Neural progenitor cell (in vitro differentiated cells): ENCODE data around the gene CCNY. TPM values are rescaled to one million over a fixed set of nuclear protein-coding genes. Genes with fewer than 3 reads are reported as not detected.
"Not testable (repeated sequence)": the region's sequence is repeated elsewhere in the genome, so short reads cannot be mapped to it uniquely, and the experiment has no call there.

Experiments
- DNase-seq: peaks from one replicate; pipeline ENCODE4 v3.0.0-alpha.2; 2016; ENCODE audit warnings: low spot score
- H2AFZ ChIP-seq: fragments of 200-600 bp; sonication (generic); replicated peaks from 2 replicates; pipeline ENCODE4 v1.6.1; 2016; ENCODE audit warnings: antibody characterized with exemption
- H3F3A ChIP-seq: fragments of 200-600 bp; sonication (generic); 2 replicates; pipeline ENCODE4 v1.6.1; 2016; ENCODE audit warnings: antibody characterized with exemption, low read depth
- H3K27ac ChIP-seq: fragments of 200-600 bp; sonication (generic); 2 replicates; pipeline ENCODE4 v1.5.1; 2016; ENCODE audit warnings: mild to moderate bottlenecking
- H3K27me3 ChIP-seq: fragments of 200-600 bp; sonication (generic); 2 replicates; pipeline ENCODE4 v1.6.1; 2016; ENCODE audit warnings: mild to moderate bottlenecking, moderate library complexity
- H3K36me3 ChIP-seq: fragments of 200-600 bp; sonication (generic); 2 replicates; pipeline ENCODE4 v1.5.1; 2016
- H3K4me1 ChIP-seq: fragments of 200-600 bp; sonication (generic); 2 replicates; pipeline ENCODE4 v1.6.1; 2016; ENCODE audit warnings: mixed run types
- H3K4me2 ChIP-seq: fragments of 200-600 bp; sonication (generic); 2 replicates; pipeline ENCODE4 v1.6.1; 2016
- H3K4me3 ChIP-seq: fragments of 200-600 bp; sonication (generic); 2 replicates; pipeline ENCODE4 v1.5.1; 2016
- H3K79me2 ChIP-seq: fragments of 200-600 bp; sonication (generic); 2 replicates; pipeline ENCODE4 v1.6.1; 2016; ENCODE audit warnings: low read depth
- H3K9ac ChIP-seq: fragments of 200-600 bp; sonication (generic); 2 replicates; pipeline ENCODE4 v1.6.1; 2016
- H3K9me3 ChIP-seq: fragments of 200-600 bp; sonication (generic); 2 replicates; pipeline ENCODE4 v1.5.1; 2016; ENCODE audit warnings: low read depth
- H4K20me1 ChIP-seq: fragments of 200-600 bp; sonication (generic); 2 replicates; pipeline ENCODE4 v1.6.1; 2016; ENCODE audit warnings: low read depth
- H3K27ac Mint-ChIP-seq: 3 replicates; pipeline ENCODE4 v1.8.0; 2021; ENCODE audit warnings: mixed read lengths
- H3K27me3 Mint-ChIP-seq: 2 replicates; pipeline ENCODE4 v1.8.0; 2022; ENCODE audit warnings: low read depth, mild to moderate bottlenecking, inconsistent platforms, moderate library complexity, mixed read lengths; ENCODE audit not compliant: insufficient read depth
- H3K36me3 Mint-ChIP-seq: 3 replicates; pipeline ENCODE4 v1.8.0; 2021; ENCODE audit warnings: mixed read lengths
- H3K4me1 Mint-ChIP-seq: 3 replicates; pipeline ENCODE4 v1.8.0; 2021; ENCODE audit warnings: mixed read lengths
- H3K4me3 Mint-ChIP-seq: 3 replicates; pipeline ENCODE4 v1.8.0; 2021; ENCODE audit warnings: mild to moderate bottlenecking, moderate library complexity, mixed read lengths
- H3K9me3 Mint-ChIP-seq: 3 replicates; pipeline ENCODE4 v1.8.0; 2020; ENCODE audit warnings: mixed read lengths
- EZH2 ChIP-seq: fragments of 200-600 bp; sonication (generic); IDR thresholded peaks from 2 replicates; pipeline ENCODE4 v1.6.1; 2017; ENCODE audit warnings: antibody characterized with exemption, mild to moderate bottlenecking, moderate library complexity
- EZH2phosphoT487 ChIP-seq: fragments of 200-600 bp; sonication (generic); IDR thresholded peaks from 2 replicates; pipeline ENCODE4 v1.6.1; 2017; ENCODE audit warnings: antibody characterized with exemption
- total RNA-seq: library from RNA; depleted of rRNA; stranded (reverse); fragments of >200 nt; gene quantifications from 2 replicates; pipeline ENCODE4 v1.2.3, GENCODE V29; 2015; ENCODE audit warnings: low replicate concordance
- TF ChIP-seq, protein P1 (sequence below): fragments of 200-600 bp; sonication (generic); IDR thresholded peaks from 2 replicates; pipeline ENCODE4 v1.5.1; 2017; ENCODE audit warnings: antibody characterized with exemption, mild to moderate bottlenecking

CCNY gene
- total RNA-seq, 1 donor from 2014 or later = 46.7 TPM

DNA sequence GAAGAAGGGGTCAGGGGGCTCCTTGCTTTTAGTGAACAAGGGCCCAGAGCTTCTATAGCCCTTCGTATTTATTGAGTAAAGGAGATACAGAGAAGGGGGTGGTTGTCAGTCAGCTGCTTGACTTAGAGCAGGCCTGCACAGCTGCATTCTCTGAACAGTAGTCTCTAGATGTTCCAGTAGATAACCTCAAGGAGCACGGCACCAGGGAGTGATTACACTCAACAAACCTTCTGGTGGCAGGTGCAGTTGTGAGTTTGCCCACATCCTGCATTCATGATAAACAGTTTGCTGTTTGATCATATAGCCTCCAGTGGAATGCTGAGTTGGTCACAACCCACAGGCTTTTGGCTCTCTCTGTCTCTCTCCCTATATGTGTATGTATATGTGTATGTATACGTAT, 198.8 kb downstream of the CCNY start:
- Mint-ChIP-seq H3K36me3 (peaks cover 79% of the 10 kb centered on the region), H3K27me3 (no peaks in the 10 kb centered on the region), H3K27ac (no peak overlapping the region), H3K9me3 (peaks cover 33% of the 10 kb centered on the region), H3K4me1 (peaks cover 4% of the 10 kb centered on the region), H3K4me3 (no peak overlapping the region)
- no peak for DNase-seq
- Histone ChIP-seq H2AFZ (no peak overlapping the region), H3K9ac (no peak overlapping the region), H4K20me1 (no peaks in the 10 kb centered on the region), H3F3A (no peaks in the 10 kb centered on the region), H3K36me3 (peaks cover 2% of the 10 kb centered on the region), H3K79me2 (no peaks in the 10 kb centered on the region), H3K4me2 (no peak overlapping the region), H3K4me3 (no peak overlapping the region), H3K27me3 (no peaks in the 10 kb centered on the region), H3K27ac (no peak overlapping the region), H3K9me3 (no peaks in the 10 kb centered on the region), H3K4me1 (no peaks in the 10 kb centered on the region)
- no peak for TF ChIP-seq EZH2phosphoT487
- TF ChIP-seq EZH2 = no peak
- TF ChIP-seq, protein P1, sequence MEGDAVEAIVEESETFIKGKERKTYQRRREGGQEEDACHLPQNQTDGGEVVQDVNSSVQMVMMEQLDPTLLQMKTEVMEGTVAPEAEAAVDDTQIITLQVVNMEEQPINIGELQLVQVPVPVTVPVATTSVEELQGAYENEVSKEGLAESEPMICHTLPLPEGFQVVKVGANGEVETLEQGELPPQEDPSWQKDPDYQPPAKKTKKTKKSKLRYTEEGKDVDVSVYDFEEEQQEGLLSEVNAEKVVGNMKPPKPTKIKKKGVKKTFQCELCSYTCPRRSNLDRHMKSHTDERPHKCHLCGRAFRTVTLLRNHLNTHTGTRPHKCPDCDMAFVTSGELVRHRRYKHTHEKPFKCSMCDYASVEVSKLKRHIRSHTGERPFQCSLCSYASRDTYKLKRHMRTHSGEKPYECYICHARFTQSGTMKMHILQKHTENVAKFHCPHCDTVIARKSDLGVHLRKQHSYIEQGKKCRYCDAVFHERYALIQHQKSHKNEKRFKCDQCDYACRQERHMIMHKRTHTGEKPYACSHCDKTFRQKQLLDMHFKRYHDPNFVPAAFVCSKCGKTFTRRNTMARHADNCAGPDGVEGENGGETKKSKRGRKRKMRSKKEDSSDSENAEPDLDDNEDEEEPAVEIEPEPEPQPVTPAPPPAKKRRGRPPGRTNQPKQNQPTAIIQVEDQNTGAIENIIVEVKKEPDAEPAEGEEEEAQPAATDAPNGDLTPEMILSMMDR = no peak

DNA sequence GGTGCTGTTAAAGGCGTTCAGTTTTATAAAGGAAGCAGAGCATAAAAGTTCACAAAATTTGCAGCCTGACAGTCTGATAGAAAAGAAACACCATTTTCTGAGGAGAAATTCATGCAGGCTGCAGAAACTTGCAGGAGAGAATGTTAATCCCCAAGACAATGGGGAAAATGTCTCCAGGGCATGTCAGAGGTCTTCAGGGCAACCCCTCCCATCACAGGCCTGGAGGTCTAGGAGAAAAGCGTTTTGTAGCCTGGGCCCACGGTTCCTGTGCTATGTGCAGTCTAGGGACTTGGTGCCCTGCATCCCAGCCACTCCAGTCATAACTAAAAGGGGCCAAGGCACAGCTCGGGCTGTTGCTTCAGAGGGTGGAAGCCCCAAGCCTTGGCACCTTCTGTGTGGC, 200.5 kb downstream of the CCNY start:
- Histone ChIP-seq H3K4me2 (no peak overlapping the region), H3K27ac (no peak overlapping the region), H3K9ac (no peak overlapping the region), H4K20me1 (no peaks in the 10 kb centered on the region), H3K4me3 (no peak overlapping the region), H3K4me1 (no peaks in the 10 kb centered on the region), H3K36me3 (peaks cover 11% of the 10 kb centered on the region), H3F3A (no peaks in the 10 kb centered on the region), H3K79me2 (peaks cover 5% of the 10 kb centered on the region), H3K9me3 (no peaks in the 10 kb centered on the region), H2AFZ (no peak overlapping the region), H3K27me3 (no peaks in the 10 kb centered on the region)
- H3K4me1 Mint-ChIP-seq = peaks cover 4% of the 10 kb centered on the region
- H3K9me3 Mint-ChIP-seq = peaks cover 33% of the 10 kb centered on the region
- peaks cover 74% of the 10 kb centered on the region for H3K36me3 Mint-ChIP-seq
- DNase-seq = no peak
- H3K4me3 Mint-ChIP-seq = no peak overlapping the region
- H3K27ac Mint-ChIP-seq = no peak overlapping the region
- no peak for TF ChIP-seq EZH2phosphoT487
- TF ChIP-seq, protein P1 = no peak
- no peak for TF ChIP-seq EZH2
- H3K27me3 Mint-ChIP-seq = no peaks in the 10 kb centered on the region

DNA sequence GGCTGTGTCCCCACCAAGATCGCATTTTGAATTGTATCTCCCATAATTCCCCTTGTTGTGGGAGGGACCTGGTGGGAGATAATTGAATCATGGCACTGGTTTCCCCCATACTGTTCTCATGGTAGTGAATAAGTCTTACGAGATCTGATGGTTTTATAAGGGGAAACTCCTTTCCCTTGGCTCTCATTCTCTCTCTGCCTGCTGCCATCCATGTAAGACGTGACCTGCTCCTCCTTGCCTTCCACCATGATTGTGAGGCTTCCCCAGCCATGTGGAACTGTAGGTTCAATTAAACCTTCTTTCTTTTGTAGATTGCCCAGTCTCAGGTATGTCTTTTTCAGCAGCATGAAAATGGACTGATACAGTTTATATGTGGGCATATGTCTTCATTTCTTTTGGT, 201.6 kb downstream of the CCNY start:
- not testable (repeated sequence) for H4K20me1 ChIP-seq, H3K4me1 Mint-ChIP-seq, H3F3A ChIP-seq, H3K4me2 ChIP-seq, H3K4me3 Mint-ChIP-seq, H3K27ac ChIP-seq, H3K27me3 Mint-ChIP-seq, H3K79me2 ChIP-seq, H3K9me3 ChIP-seq, H3K27me3 ChIP-seq, H3K4me1 ChIP-seq, DNase-seq, H3K4me3 ChIP-seq, H3K27ac Mint-ChIP-seq, H2AFZ ChIP-seq, H3K9ac ChIP-seq
- H3K36me3 Mint-ChIP-seq = peaks cover 67% of the 10 kb centered on the region
- peaks cover 33% of the 10 kb centered on the region for H3K9me3 Mint-ChIP-seq
- H3K36me3 ChIP-seq = peaks cover 11% of the 10 kb centered on the region

DNA sequence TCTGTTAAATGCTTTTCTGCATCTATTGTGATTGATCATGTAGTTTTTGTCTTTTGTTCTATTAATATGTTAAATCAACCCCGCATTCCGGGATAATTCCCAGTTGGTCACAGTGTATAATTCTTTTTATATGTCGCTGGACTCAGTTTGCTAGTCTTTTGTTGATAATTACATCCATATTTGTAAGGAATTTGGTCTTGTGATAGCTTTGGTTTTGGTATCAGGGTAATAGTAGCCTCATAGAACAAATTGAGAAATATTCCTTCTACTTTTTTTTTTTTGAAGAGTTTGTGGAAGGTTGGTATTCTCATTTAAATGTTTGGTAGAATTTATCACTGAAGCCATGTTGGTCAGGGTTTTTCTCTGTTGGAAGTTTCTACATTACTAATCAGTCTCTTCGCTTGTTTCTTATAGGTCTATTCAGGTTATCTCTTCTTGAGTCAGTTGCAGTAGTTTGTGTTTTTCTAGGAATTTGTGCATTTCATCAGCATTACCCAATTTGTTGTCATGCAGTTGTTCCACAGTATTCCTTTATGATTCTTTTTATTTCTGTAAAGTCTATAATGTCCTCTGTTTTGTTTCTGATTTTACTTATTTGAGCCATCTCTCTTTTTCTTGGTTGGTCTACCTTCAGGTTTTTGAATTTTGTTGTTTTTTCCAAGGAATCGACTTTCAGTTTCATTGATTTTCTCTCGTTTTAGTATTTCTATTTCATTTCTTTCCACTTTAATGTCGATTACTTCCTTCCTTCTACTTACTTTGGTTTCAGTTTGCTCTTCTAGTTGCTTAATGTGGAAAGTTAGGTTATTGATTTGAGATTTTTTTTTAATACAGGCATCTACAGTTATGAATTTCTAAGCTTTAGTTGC, 204.2 kb downstream of the CCNY start:
- peaks cover 14% of the 10 kb centered on the region for H3K4me1 Mint-ChIP-seq
- no peaks in the 10 kb centered on the region for H3F3A ChIP-seq
- no peak overlapping the region for H3K4me2 ChIP-seq
- H3K9ac ChIP-seq = no peak overlapping the region
- no peak overlapping the region for H3K27ac ChIP-seq
- peaks cover 9% of the 10 kb centered on the region for H3K4me1 ChIP-seq
- H3K27ac Mint-ChIP-seq = no peak overlapping the region
- H3K36me3 ChIP-seq = peaks cover 11% of the 10 kb centered on the region
- H2AFZ ChIP-seq = no peak overlapping the region
- no peaks in the 10 kb centered on the region for H3K9me3 ChIP-seq
- H3K36me3 Mint-ChIP-seq = peaks cover 46% of the 10 kb centered on the region
- no peak overlapping the region for H3K4me3 Mint-ChIP-seq
- no peak for DNase-seq
- peaks cover 3% of the 10 kb centered on the region for H4K20me1 ChIP-seq
- H3K9me3 Mint-ChIP-seq = peaks cover 28% of the 10 kb centered on the region
- H3K4me3 ChIP-seq = no peak overlapping the region
- H3K27me3 Mint-ChIP-seq = peaks cover 2% of the 10 kb centered on the region
- peaks cover 5% of the 10 kb centered on the region for H3K79me2 ChIP-seq
- no peaks in the 10 kb centered on the region for H3K27me3 ChIP-seq
- TF ChIP-seq EZH2 (no peak), EZH2phosphoT487 (no peak)
- TF ChIP-seq, protein P1 = no peak
